H9 (cell line): ENCODE measurements around the gene DPM2. TPM values are rescaled to one million over a fixed set of nuclear protein-coding genes. Genes with fewer than 3 reads are reported as not detected.

Source experiments
- DNase-seq: peaks from one replicate; pipeline ENCODE4 v3.0.0-alpha.2; 2017
- H2AFZ ChIP-seq: one replicate; pipeline ENCODE4 v1.6.1; 2013; ENCODE audit warnings: mild to moderate bottlenecking, low read length, control low read depth, moderate library complexity
- H2AK5ac ChIP-seq: 2 replicates; pipeline ENCODE4 v1.6.1; 2013; ENCODE audit warnings: low read length, control low read depth, mixed read lengths; ENCODE audit not compliant: insufficient read length
- H2BK120ac ChIP-seq: one replicate; pipeline ENCODE4 v1.6.1; 2013; ENCODE audit warnings: low read depth, mild to moderate bottlenecking, low read length, control low read depth, inconsistent platforms; ENCODE audit not compliant: poor library complexity, severe bottlenecking
- H2BK12ac ChIP-seq: 2 replicates; pipeline ENCODE4 v1.6.1; 2013; ENCODE audit warnings: low read length, control low read depth, mixed read lengths, low read depth; ENCODE audit not compliant: insufficient read length
- H2BK15ac ChIP-seq: 2 replicates; pipeline ENCODE4 v1.6.1; 2013; ENCODE audit warnings: low read depth, low read length, control low read depth
- H2BK20ac ChIP-seq: one replicate; pipeline ENCODE4 v1.6.1; 2013; ENCODE audit warnings: low read depth, mild to moderate bottlenecking, low read length, control low read depth, inconsistent platforms; ENCODE audit not compliant: poor library complexity, severe bottlenecking
- H2BK5ac ChIP-seq: 2 replicates; pipeline ENCODE4 v1.6.1; 2013; ENCODE audit warnings: low read length, control low read depth, mixed read lengths; ENCODE audit not compliant: insufficient read length
- H3K14ac ChIP-seq: 2 replicates; pipeline ENCODE4 v1.6.1; 2013; ENCODE audit warnings: low read length, control low read depth; ENCODE audit not compliant: insufficient read depth
- H3K18ac ChIP-seq: 2 replicates; pipeline ENCODE4 v1.6.1; 2013; ENCODE audit warnings: low read depth, mild to moderate bottlenecking, mixed read lengths, low read length, control low read depth; ENCODE audit not compliant: insufficient read length
- H3K23ac ChIP-seq: 2 replicates; pipeline ENCODE4 v1.6.1; 2013; ENCODE audit warnings: low read length, control low read depth, mixed read lengths, low read depth; ENCODE audit not compliant: insufficient read length
- H3K23me2 ChIP-seq: 2 replicates; pipeline ENCODE4 v1.6.1; 2013; ENCODE audit warnings: low read depth, mild to moderate bottlenecking, mixed read lengths, low read length, control low read depth; ENCODE audit not compliant: insufficient read length, poor library complexity, severe bottlenecking
- H3K27ac ChIP-seq: 2 replicates; pipeline ENCODE4 v1.5.1; 2013; ENCODE audit warnings: low read length, control low read depth, mixed read lengths, low read depth; ENCODE audit not compliant: insufficient read length
- H3K27me3 ChIP-seq: 2 replicates; pipeline ENCODE4 v1.6.1; 2013; ENCODE audit warnings: low read length, control low read depth, inconsistent platforms; ENCODE audit not compliant: insufficient read depth
- H3K4ac ChIP-seq: 2 replicates; pipeline ENCODE4 v1.6.1; 2013; ENCODE audit warnings: low read depth, mild to moderate bottlenecking, control low read depth, inconsistent platforms, low read length, moderate library complexity
- H3K4me1 ChIP-seq: 2 replicates; pipeline ENCODE4 v1.6.1; 2013; ENCODE audit warnings: low read length, control low read depth, inconsistent platforms; ENCODE audit not compliant: insufficient read depth
- H3K4me2 ChIP-seq: 2 replicates; pipeline ENCODE4 v1.6.1; 2013; ENCODE audit warnings: low read length, control low read depth, mixed read lengths; ENCODE audit not compliant: insufficient read length, insufficient read depth
- H3K56ac ChIP-seq: 2 replicates; pipeline ENCODE4 v1.6.1; 2013; ENCODE audit warnings: low read depth, mild to moderate bottlenecking, mixed read lengths, low read length, control low read depth; ENCODE audit not compliant: insufficient read length
- H3K79me1 ChIP-seq: 2 replicates; pipeline ENCODE4 v1.6.1; 2013; ENCODE audit warnings: low read depth, mild to moderate bottlenecking, moderate library complexity, low read length, control low read depth, inconsistent platforms; ENCODE audit not compliant: insufficient read depth, poor library complexity, severe bottlenecking
- H3K79me2 ChIP-seq: 2 replicates; pipeline ENCODE4 v1.6.1; 2013; ENCODE audit warnings: low read length, control low read depth, inconsistent platforms; ENCODE audit not compliant: insufficient read depth
- H3K9ac ChIP-seq: 2 replicates; pipeline ENCODE4 v1.6.1; 2013; ENCODE audit warnings: low read length, control low read depth, mixed read lengths; ENCODE audit not compliant: insufficient read length; ENCODE audit errors: extremely low read depth
- H3K9me3 ChIP-seq: one replicate; pipeline ENCODE4 v1.6.1; 2013; ENCODE audit warnings: low read depth, low read length, inconsistent platforms; ENCODE audit not compliant: control insufficient read depth
- H3T11ph ChIP-seq: one replicate; pipeline ENCODE4 v1.6.1; 2013; ENCODE audit warnings: mild to moderate bottlenecking, low read length, control low read depth, inconsistent platforms
- H4K20me1 ChIP-seq: one replicate; pipeline ENCODE4 v1.6.1; 2013; ENCODE audit not compliant: control insufficient read depth, insufficient read length, insufficient read depth
- H4K5ac ChIP-seq: 2 replicates; pipeline ENCODE4 v1.6.1; 2013; ENCODE audit warnings: low read depth, mild to moderate bottlenecking, mixed read lengths, low read length, control low read depth; ENCODE audit not compliant: insufficient read length
- H4K8ac ChIP-seq: replicated peaks from 2 replicates; pipeline ENCODE4 v1.6.1; 2013; ENCODE audit warnings: low read length, control low read depth, mixed read lengths, low read depth; ENCODE audit not compliant: insufficient read length
- H4K91ac ChIP-seq: 2 replicates; pipeline ENCODE4 v1.6.1; 2013; ENCODE audit warnings: low read depth, mild to moderate bottlenecking, moderate library complexity, mixed read lengths, low read length, control low read depth; ENCODE audit not compliant: insufficient read length
- H3K27ac Mint-ChIP-seq, 3 experiments: 2 replicates in 2 of 3; 3 replicates in 1 of 3; pipeline ENCODE4 v1.8.0; 2020 to 2021; ENCODE audit warnings: mixed read lengths in 3 of 3, mild to moderate bottlenecking in 1 of 3, moderate library complexity in 1 of 3
- H3K27me3 Mint-ChIP-seq: 2 replicates; pipeline ENCODE4 v1.8.0; 2021; ENCODE audit warnings: low read depth, mild to moderate bottlenecking, moderate library complexity, mixed read lengths
- H3K36me3 Mint-ChIP-seq, 3 experiments: 2 replicates in 2 of 3; 3 replicates in 1 of 3; pipeline ENCODE4 v1.8.0; 2020 to 2021; ENCODE audit warnings: low read depth in 3 of 3, mixed read lengths in 3 of 3; ENCODE audit not compliant: insufficient read depth in 1 of 3
- H3K4me1 Mint-ChIP-seq, 2 experiments: 2 replicates each; pipeline ENCODE4 v1.8.0; 2020; ENCODE audit warnings: mixed read lengths in 2 of 2
- H3K4me3 Mint-ChIP-seq, 2 experiments: 2 replicates in 1 of 2; 3 replicates in 1 of 2; pipeline ENCODE4 v1.8.0; 2020 to 2021; ENCODE audit warnings: mild to moderate bottlenecking in 2 of 2, mixed read lengths in 2 of 2, moderate library complexity in 1 of 2
- H3K9me3 Mint-ChIP-seq, 2 experiments: 2 replicates in 1 of 2; 3 replicates in 1 of 2; pipeline ENCODE4 v1.8.0; 2020; ENCODE audit warnings: mild to moderate bottlenecking in 2 of 2, mixed read lengths in 2 of 2, moderate library complexity in 1 of 2
- CTCF ChIP-seq: fragments of 200-600 bp; sonication (generic); conservative IDR thresholded peaks from 3 replicates; pipeline ENCODE4 v1.8.0; 2021; ENCODE audit warnings: antibody characterized with exemption, mild to moderate bottlenecking
- WGBS: extraction: QIAGEN DNeasy Blood & Tissue Kit; methylation state at CpG from one replicate; pipeline ENCODE4 v1.1.7; 2013; ENCODE audit warnings: missing lambda C conversion rate, low lambda C conversion rate, mixed read lengths; ENCODE audit not compliant: insufficient read length; ENCODE audit errors: extremely low coverage; 5-methylcytosine and 5-hydroxymethylcytosine counted together
- total RNA-seq: library from RNA; stranded (reverse); gene quantifications from 2 replicates; pipeline ENCODE4 v1.2.1, GENCODE V29; 2021

The DPM2 gene
- total RNA-seq, 1 experiment from 2014 or later: 46.1 TPM

- Mint-ChIP-seq H3K9me3 (no peaks in the 10 kb centered on the region), H3K27me3 (no peaks in the 10 kb centered on the region; the same call in 1 of the 2 replicates), H3K4me3 (peak overlapping the region; percentile 76 to 91; a peak in 2 of 5 replicates), H3K27ac (peak overlapping the region in 1 of 3 experiments; percentile 35; a peak in 1 of 7 replicates), H3K36me3 (peaks cover 0 to 8% (median 0%) of the 10 kb centered on the region in 3 experiments; a peak in 1 of 7 replicates), H3K4me1 (peaks cover 54 to 63% of the 10 kb centered on the region in 2 experiments)
- Histone ChIP-seq H4K91ac (no peak overlapping the region), H3K14ac (no peak overlapping the region; the same call in 1 of the 2 replicates), H3K4me2 (peak overlapping the region; percentile 28), H3K23me2 (peaks cover 19% of the 10 kb centered on the region), H2AFZ (no peak overlapping the region), H3K23ac (no peak overlapping the region), H3K4me1 (peaks cover 8% of the 10 kb centered on the region), H2AK5ac (no peak overlapping the region), H3K27me3 (no peaks in the 10 kb centered on the region), H3K4ac (no peak overlapping the region), H2BK12ac (no peak overlapping the region), H4K8ac (no peak overlapping the region), H3K79me2 (peaks cover 49% of the 10 kb centered on the region; the same call in 1 of the 2 replicates), H3K79me1 (peaks cover 9% of the 10 kb centered on the region), H2BK120ac (no peak overlapping the region), H2BK20ac (no peak overlapping the region), H2BK15ac (no peak overlapping the region), H2BK5ac (no peak overlapping the region), H3K9ac (no peak overlapping the region), H4K5ac (no peak overlapping the region), H3T11ph (no peak overlapping the region), H3K9me3 (no peaks in the 10 kb centered on the region), H4K20me1 (peaks cover 2% of the 10 kb centered on the region), H3K18ac (no peak overlapping the region), H3K56ac (no peak overlapping the region), H3K27ac (no peak overlapping the region)
- WGBS: no CpG with 5 or more reads among the region's 7 CpGs
- no peak for DNase-seq
- TF ChIP-seq CTCF: no peak
Measured at GRCh38 chr9:127977009-127977883, 39.6 kb upstream of the DPM2 start.
